HG03095 (cell line): ENCODE results near the gene ATP5PF.
"Not testable (repeated sequence)": the region's sequence is repeated elsewhere in the genome, so short reads cannot be mapped to it uniquely, and the experiment has no call there.

Experiments
- ATAC-seq: cut with Tn5 transposase; IDR thresholded peaks from one replicate; pipeline ENCODE4 v1.9.1; 2021; ENCODE audit warnings: moderate library complexity; ENCODE audit not compliant: unreplicated experiment

Gene ATP5PF

GRCh38 chr21:25734904-25735645, at the start of gene ATP5PF, which contains the start of gene GABPA:
TSS of gene ATP5PF (minus strand) at chr21:25734904. CDS start at chr21:25729794, 5,110 bp downstream.
TSS of gene GABPA (plus strand) at chr21:25734972. CDS start at chr21:25741599, 6,627 bp downstream.
- peak; percentile 86 for ATAC-seq

DNA sequence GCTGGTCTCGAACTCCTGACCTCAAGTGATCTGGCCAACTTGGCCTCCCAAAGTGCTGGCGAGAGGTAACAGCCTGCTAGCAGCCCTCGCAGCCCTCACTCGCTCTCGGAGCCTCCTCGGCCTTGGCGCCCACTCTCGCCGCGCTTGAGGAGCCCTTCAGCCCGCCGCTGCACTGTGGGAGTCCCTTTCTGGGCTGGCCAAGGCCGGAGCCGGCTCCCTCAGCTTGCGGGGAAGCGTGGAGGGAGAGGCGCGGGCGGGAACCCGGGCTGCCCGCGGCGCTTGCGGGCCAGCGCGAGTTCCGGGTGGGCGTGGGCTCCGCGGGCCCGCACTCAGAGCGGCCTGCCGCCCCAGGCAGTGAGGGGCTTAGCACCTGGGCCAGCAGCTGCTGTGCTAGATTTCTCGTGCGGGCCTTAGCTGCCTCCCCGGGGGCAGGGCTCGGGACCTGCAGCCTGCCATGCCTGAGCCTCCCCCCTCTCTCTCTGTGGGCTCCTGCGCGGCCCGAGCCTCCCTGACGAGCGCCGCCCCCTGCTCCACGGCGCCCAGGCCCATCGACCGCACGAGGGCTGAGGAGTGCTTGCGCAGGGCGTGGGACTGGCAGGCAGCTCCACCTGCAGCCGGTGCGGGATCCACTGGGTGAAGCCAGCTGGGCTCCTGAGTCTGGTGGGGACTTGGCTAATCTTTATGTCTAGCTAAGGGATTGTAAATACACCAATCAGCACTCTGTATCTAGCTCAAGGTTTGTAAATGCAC, 43.6 kb upstream of the ATP5PF start:
- ATAC-seq = not testable (repeated sequence)

- ATAC-seq = no peak
Observed at GRCh38 chr21:25776440-25776839, 41.7 kb upstream of the ATP5PF start.

DNA sequence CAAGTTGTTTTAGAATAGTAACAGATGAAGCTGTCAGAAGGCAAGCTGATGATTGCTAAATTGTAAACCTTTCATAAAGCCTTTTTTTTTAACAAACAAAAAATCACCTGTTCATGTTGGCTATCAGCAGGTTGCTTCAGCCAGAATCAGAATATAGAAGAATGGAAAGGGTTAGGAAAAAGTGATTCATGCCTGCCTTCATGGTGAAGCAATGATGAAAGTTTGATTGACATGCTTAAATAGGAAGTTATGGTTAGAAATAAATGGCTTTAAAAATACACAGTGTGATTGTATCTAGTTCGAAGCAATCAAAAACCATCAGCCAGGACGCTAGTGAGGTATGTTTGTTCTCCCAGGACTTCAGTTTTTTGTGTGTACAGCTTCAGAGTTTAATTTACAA, 38.0 kb upstream of the ATP5PF start:
- ATAC-seq = no peak

DNA sequence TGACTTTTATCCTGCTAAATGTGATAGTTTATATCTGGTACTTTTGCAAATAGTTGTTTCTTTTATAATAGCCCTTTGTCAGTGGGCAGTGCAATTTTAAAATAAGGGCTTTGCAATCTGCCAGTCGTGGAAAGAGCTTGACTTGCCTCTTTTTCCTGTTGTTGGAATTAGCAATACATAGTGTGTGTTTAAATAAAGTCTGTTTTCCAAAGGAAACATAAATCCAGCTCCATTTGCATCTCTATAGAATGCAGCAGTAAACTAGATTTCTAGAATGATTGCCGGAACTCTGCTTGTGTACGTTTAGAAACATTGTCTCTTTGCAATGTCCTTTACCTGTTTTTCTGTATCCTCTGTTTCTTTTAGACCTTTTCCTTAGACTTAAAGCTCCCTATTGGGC, 33.2 kb upstream of the ATP5PF start:
- no peak for ATAC-seq

GRCh38 chr21:25764065-25764464, 29.4 kb upstream of the ATP5PF start:
- ATAC-seq = no peak

GRCh38 chr21:25760677-25761076, 26.0 kb upstream of the ATP5PF start:
- ATAC-seq = no peak

DNA sequence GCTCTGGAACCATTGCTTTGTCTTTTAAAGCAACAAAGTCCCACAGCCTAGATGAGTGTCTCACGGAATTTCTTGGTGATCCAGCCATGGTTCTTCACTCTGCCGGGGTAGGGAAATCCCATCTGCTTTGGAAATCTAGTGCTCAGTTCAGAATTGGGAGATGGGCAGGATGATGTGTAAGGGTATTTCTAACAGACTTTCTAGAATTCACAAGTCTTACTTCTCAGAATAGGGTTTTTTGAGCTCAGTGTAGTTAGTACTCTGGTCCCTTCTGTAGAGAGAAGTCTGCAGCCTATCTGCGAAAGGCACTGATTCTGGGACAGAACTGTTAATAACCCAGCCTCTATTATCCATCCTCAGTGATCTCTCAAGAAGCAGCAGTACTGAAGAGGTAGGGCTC, 25.4 kb upstream of the ATP5PF start:
- ATAC-seq = no peak

- no peak for ATAC-seq
Observed at GRCh38 chr21:25759573-25759972, 24.9 kb upstream of the ATP5PF start.

GRCh38 chr21:25757531-25757930, 22.8 kb upstream of the ATP5PF start:
- no peak for ATAC-seq

- ATAC-seq = no peak
Observed at GRCh38 chr21:25756190-25756932, 21.7 kb upstream of the ATP5PF start.

GRCh38 chr21:25752416-25752815, 17.7 kb upstream of the ATP5PF start:
- ATAC-seq = no peak

GRCh38 chr21:25750085-25750484, 15.4 kb upstream of the ATP5PF start:
- ATAC-seq = no peak

DNA sequence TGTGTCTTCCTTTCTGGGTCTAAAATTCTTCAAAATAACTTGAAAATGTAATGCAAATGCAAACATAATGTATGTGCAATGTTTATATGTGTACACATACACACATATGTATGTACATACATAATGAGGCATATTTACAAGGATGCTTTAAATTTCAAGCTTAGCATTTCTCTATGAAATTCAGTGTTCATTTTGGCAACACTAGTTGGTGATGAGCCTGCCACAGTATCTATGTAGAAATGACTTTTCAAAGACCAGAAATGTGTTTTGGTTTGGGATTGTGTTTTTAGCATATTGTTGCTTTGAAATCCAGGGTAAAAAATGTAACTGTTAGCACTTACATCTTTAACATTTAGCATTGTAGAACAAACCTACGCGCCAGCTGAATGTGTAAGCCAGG, 10.2 kb upstream of the ATP5PF start:
- ATAC-seq = no peak

- ATAC-seq = no peak
Observed at GRCh38 chr21:25742900-25743299, 8.2 kb upstream of the ATP5PF start.

DNA sequence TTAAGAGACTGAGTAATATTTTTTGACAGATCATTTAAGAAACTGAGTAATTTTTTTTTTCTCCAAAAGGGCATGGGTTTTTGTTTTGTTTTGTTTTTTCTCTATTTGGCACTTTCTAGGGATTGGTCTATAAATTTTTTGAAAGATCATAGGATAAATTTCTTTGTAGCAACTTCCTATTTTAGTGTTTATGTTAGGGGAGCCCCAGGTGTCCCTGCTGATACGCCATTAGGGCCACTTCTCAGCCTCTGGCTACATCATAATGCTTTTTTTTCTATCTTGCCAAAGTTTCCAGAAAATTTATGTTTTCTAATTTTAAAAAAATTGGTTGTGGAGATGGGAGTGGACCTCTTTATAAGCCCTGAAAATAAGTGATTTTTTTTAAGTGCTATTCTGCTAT, 2.7 kb upstream of the ATP5PF start:
- no peak for ATAC-seq

DNA sequence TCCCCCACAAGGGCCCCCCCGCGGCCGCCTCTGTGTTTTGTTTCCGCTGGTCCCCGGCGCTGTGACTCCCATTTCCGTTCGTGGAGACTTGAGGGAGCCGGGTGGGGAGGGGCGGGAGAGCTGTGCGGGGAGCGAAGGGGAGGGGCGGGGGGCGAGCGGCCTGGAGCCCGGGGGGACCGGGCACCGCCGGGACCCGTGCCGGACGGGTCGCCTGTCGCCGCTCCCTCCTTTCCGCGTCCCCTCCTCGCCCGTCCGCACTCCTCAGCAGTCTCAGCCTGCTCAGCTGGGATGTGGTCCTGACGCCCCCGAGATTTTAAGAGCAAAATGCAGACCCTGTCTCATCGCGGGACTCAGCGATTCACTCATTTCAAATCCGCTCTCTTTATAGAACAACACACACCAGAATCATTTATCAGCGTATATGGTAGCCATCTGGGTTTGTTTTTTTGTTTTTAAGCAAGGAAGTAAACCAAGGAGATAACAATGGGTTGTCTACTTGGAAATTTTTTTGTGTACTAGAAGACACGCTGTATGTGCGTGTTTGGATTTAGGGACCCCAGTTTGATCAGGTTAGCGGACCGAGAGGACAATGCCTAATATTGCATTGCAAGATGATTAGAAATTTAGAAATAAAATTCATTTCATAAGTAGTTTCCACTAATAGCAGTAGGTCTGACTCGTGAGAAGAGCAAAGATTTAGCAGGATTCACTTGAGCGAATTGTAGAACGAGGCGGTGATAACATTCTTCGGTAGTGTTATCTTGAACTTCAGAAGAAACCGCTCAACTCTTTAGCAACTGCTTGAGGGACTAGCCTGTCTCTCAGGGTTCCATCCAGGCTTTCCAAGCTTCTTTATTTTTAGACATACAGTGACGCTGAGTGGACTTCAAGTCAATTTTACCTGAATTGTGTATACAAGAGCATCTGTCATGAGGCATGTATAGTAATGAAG, 1.2 kb upstream of the ATP5PF start:
- peak; percentile 7 for ATAC-seq

DNA sequence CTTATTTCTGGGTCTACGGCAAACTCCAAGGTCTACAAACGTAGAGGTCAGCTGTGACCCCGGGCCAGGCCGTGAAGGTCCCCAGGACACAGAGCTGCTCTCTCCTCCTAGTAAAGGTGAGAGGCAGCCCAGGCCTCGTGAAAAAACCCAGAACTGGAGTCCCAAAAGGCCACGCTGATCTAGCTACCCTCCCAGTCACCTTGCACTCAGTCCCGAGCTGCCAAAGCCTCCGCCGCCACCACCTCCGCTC, 125 bp downstream of the ATP5PF start:
- ATAC-seq = peak; percentile 5

- ATAC-seq = no peak
Observed at GRCh38 chr21:25733859-25734653, 648 bp downstream of the ATP5PF start.
